K562 (cell line): Measurements from ENCODE around the gene ZNF440. TPM values are rescaled to one million over a fixed set of nuclear protein-coding genes. Genes with fewer than 3 reads are reported as not detected.

ENCODE experiments used
- BHLHE40 ChIP-seq: IDR thresholded peaks from 2 replicates; pipeline ENCODE4 v1.6.1; 2011; ENCODE audit warnings: low read length, improper control_type of control experiment
- CBX1 ChIP-seq: sonication (generic); IDR thresholded peaks from 2 replicates; pipeline ENCODE4 v1.6.1; 2016; ENCODE audit warnings: antibody characterized with exemption, low read depth, mild to moderate bottlenecking
- CCNT2 ChIP-seq: IDR thresholded peaks from 2 replicates; pipeline ENCODE4 v1.6.1; 2011; ENCODE audit warnings: borderline replicate concordance, low read depth, mild to moderate bottlenecking, moderate library complexity, mixed read lengths, low read length; ENCODE audit not compliant: insufficient read length; ENCODE audit errors: extremely low read depth
- MAZ ChIP-seq, 2 experiments: fragments of 450-650 bp in 1 of 2; sonication (generic) in 1 of 2; formaldehyde crosslinking; IDR thresholded peaks in 1 of 2; conservative IDR thresholded peaks in 1 of 2; 2 replicates each; pipeline versions ENCODE4 v1.4.0 to v1.5.0; 2020; ENCODE audit warnings: mild to moderate bottlenecking in 1 of 2, missing genetic modification reagents in 1 of 2
- MYC ChIP-seq, 2 experiments: fragments of 250-450 bp in 1 of 2; sonication (Bioruptor Pico) in 1 of 2; IDR thresholded peaks; 2 replicates each; pipeline versions ENCODE4 v1.5.1 to v1.6.1; 2012 to 2021; ENCODE audit warnings: low read depth in 2 of 2, borderline replicate concordance in 1 of 2, improper control_type of control experiment in 1 of 2, low read length in 1 of 2, mild to moderate bottlenecking in 1 of 2, moderate library complexity in 1 of 2
- NONO ChIP-seq, 2 experiments: fragments of 200-400 bp in 1 of 2; fragments of 450-650 bp in 1 of 2; formaldehyde crosslinking in 1 of 2; IDR thresholded peaks; 2 replicates each; pipeline ENCODE4 v1.6.1; 2017; ENCODE audit warnings: low read depth in 2 of 2, mild to moderate bottlenecking in 2 of 2, moderate library complexity in 2 of 2, low read length in 1 of 2
- POLR2A ChIP-seq: fragments of 450-650 bp; conservative IDR thresholded peaks from 2 replicates; pipeline ENCODE4 v1.6.1; 2016
- RB1 ChIP-seq: fragments of 450-650 bp; IDR thresholded peaks from 2 replicates; pipeline ENCODE4 v1.6.1; 2017; ENCODE audit warnings: low read depth, mild to moderate bottlenecking
- RUNX1 ChIP-seq: sonication (generic); IDR thresholded peaks from 2 replicates; pipeline ENCODE4 v1.6.1; 2016; ENCODE audit warnings: antibody characterized with exemption, low read depth
- SIN3B ChIP-seq: fragments of 450-650 bp; IDR thresholded peaks from 2 replicates; pipeline ENCODE4 v1.6.1; 2017; ENCODE audit warnings: low read depth, mild to moderate bottlenecking, moderate library complexity
- SLC30A9 ChIP-seq: fragments of 250-450 bp; sonication (Bioruptor Pico); IDR thresholded peaks from 2 replicates; pipeline ENCODE4 v1.8.0; 2022; ENCODE audit warnings: mild to moderate bottlenecking, moderate library complexity
- SMARCA4 ChIP-seq: fragments of 450-650 bp; IDR thresholded peaks from 2 replicates; pipeline ENCODE4 v1.6.1; 2016
- SNRNP70 ChIP-seq: fragments of 200-400 bp; formaldehyde crosslinking; optimal IDR thresholded peaks from 2 replicates; pipeline ENCODE3; 2017; ENCODE audit warnings: low read depth, low read length
- SREBF1 ChIP-seq: fragments of 150-350 bp; IDR thresholded peaks from 2 replicates; pipeline ENCODE4 v1.6.1; 2014; ENCODE audit warnings: antibody characterized with exemption, low read depth, low read length, borderline replicate concordance
- SRSF7 ChIP-seq: fragments of 200-400 bp; formaldehyde crosslinking; optimal IDR thresholded peaks from 2 replicates; pipeline ENCODE3; 2017; ENCODE audit warnings: mild to moderate bottlenecking, low read depth, low read length
- ZBTB1 ChIP-seq: sonication (generic); formaldehyde crosslinking; IDR thresholded peaks from 2 replicates; pipeline ENCODE4 v1.8.1; 2023; ENCODE audit warnings: missing genetic modification reagents, low read depth, mild to moderate bottlenecking, borderline replicate concordance
- polyA plus RNA-seq, 8 experiments: library from polyadenylated mRNA; depleted of rRNA in 4 of 8; stranded (reverse) in 5 of 8; unstranded in 3 of 8; fragments of >200 nt; fragmentation: Nextera tagmentation in 2 of 8; fragmentation: Illumina TruSeq in 1 of 8; extraction: Ambion mirVana in 2 of 8; extraction: Trizol in 1 of 8; gene quantifications; 2 replicates each; pipeline versions ENCODE4 v1.2.1 to v1.2.3, GENCODE V29; 2011 to 2014; ENCODE audit warnings: inconsistent platforms in 1 of 8, missing spikeins in 1 of 8
- total RNA-seq, 7 experiments: library from RNA; depleted of rRNA in 6 of 7; stranded (reverse); fragments of >200 nt in 6 of 7; fragmentation: Illumina TruSeq in 2 of 7; extraction: Trizol in 2 of 7; gene quantifications; 2 replicates each; pipeline versions ENCODE4 v1.2.1 to v1.2.3, GENCODE V29; 2011 to 2021; ENCODE audit warnings: low replicate concordance in 1 of 7
- TF ChIP-seq, protein P1 (sequence below), 2 experiments: IDR thresholded peaks; 2 replicates each; pipeline ENCODE4 v1.6.1; 2011; ENCODE audit warnings: borderline replicate concordance in 1 of 2, control low read depth in 1 of 2, low read depth in 1 of 2, low read length in 1 of 2, mild to moderate bottlenecking in 1 of 2, mixed read lengths in 1 of 2, moderate library complexity in 1 of 2; ENCODE audit not compliant: insufficient read depth in 1 of 2, insufficient read length in 1 of 2, poor library complexity in 1 of 2, severe bottlenecking in 1 of 2; ENCODE audit errors: extremely low read depth in 1 of 2
- TF ChIP-seq, protein P2 (sequence below), 2 experiments: IDR thresholded peaks in 1 of 2; conservative IDR thresholded peaks in 1 of 2; 2 replicates each; pipeline ENCODE4 v1.6.1; 2016; ENCODE audit warnings: low read depth in 2 of 2, mild to moderate bottlenecking in 1 of 2, missing compliant biosample characterization in 1 of 2, missing genetic modification characterization in 1 of 2, moderate library complexity in 1 of 2
- TF ChIP-seq, protein P3 (sequence below): sonication (generic); formaldehyde crosslinking; IDR thresholded peaks from 2 replicates; pipeline ENCODE4 v1.4.0; 2020; ENCODE audit warnings: mild to moderate bottlenecking, missing genetic modification reagents

ZNF440 gene
- total and polyA plus RNA-seq, 9 of the 15 experiments (the other 6 are each of a cell fraction or from before 2014, with no cell fraction given), result 5.9 to 32.6 (median 13.4) TPM

DNA sequence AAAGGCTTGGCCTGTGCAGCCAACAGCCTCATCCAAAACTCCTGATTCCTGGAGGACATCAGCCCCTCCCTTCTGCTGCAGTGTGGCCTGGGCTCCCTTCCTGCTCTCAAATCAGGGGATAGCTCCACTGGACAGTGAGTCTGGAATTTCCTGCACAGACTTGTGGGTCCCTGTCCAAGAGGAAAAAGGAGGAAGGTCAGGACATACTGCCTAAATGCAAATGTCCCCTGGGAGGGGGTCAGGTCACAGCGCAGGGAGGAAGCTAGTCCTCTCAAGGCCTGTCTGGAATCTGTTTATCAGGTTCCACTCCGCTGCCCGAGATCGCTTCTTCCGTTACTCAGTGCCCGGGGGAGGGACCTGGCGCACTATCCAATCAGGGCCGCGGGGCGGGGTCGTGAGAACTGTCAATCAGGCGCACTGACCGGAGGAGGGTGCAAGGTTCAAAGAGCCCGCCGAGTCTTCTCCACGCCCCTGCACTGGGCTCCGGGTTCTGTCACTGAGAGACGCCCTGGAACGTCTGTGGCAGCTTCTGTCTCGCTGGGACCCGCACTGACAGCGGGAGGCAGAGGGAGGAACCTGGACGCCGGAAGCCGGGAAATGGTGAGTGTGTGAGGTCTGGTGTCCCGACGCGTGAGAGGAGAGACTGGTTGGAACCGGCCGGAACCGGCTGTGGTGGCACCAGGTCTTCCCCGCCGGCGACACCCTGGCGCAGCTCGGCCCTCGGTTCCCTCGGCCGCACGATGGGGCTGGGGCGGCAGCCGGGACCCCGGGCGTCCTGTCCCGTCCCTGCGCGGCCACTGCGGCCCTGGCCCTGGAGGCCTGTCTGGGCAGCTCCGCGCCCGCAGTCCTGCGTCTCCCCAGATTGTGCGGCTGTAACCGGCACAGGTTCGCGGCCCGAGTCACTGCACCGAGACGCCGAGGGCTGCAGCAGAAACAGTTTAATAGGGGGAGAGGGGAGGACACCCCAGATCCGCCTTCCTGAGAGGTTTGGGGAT is 47.2 kb upstream of the ZNF440 start, which contains the start of gene ZNF441 (continued):
- TF ChIP-seq, protein P1, sequence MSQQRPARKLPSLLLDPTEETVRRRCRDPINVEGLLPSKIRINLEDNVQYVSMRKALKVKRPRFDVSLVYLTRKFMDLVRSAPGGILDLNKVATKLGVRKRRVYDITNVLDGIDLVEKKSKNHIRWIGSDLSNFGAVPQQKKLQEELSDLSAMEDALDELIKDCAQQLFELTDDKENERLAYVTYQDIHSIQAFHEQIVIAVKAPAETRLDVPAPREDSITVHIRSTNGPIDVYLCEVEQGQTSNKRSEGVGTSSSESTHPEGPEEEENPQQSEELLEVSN (IDR thresholded peaks at IDR 0.05; ENCODE audit: borderline replicate concordance in 1 of 2, extremely low read depth in 1 of 2, insufficient read depth in 1 of 2, insufficient read length in 1 of 2, low read depth in 1 of 2, low read length in 1 of 2, poor library complexity in 1 of 2, severe bottlenecking in 1 of 2), result peak; percentile 82 to 86
- TF ChIP-seq RUNX1 (0 out of 2 replicates have a peak, but pooled peaks have one; percentile 23), MAZ (CRISPR knock-in tag; conservative IDR thresholded peaks at IDR 0.05 in 1 of 2, IDR thresholded peaks at IDR 0.05 in 1 of 2) (peak; percentile 50 to 79; a peak in 3 of 4 replicates), BHLHE40 (peak; percentile 63; the same call in 1 of the 2 replicates), SIN3B (peak; percentile 34; the same call in 1 of the 2 replicates), SREBF1 (0 out of 2 replicates have a peak, but pooled peaks have one; percentile 15), CBX1 (peak; percentile 31; the same call in 1 of the 2 replicates), SMARCA4 (no peak; the same call in 1 of the 2 replicates), ZBTB1 (CRISPR knock-in tag) (peak; percentile 77; the same call in 1 of the 2 replicates), POLR2A (peak; percentile 88), MYC (IDR thresholded peaks at IDR 0.05; ENCODE audit: low read depth, low read length) (peak; percentile 84), MYC (CRISPR knock-in tag; IDR thresholded peaks at IDR 0.05; ENCODE audit: borderline replicate concordance, low read depth) (no peak), CCNT2 (peak; percentile 25), SNRNP70 (no peak), RB1 (peak; percentile 60), NONO (IDR thresholded peaks at IDR 0.05; ENCODE audit: low read depth in 2 of 2, low read length in 1 of 2) (peak; percentile 25 to 42; a peak in 2 of 4 replicates), SRSF7 (no peak), SLC30A9 (CRISPR knock-in tag) (no peak)
- TF ChIP-seq, protein P2, sequence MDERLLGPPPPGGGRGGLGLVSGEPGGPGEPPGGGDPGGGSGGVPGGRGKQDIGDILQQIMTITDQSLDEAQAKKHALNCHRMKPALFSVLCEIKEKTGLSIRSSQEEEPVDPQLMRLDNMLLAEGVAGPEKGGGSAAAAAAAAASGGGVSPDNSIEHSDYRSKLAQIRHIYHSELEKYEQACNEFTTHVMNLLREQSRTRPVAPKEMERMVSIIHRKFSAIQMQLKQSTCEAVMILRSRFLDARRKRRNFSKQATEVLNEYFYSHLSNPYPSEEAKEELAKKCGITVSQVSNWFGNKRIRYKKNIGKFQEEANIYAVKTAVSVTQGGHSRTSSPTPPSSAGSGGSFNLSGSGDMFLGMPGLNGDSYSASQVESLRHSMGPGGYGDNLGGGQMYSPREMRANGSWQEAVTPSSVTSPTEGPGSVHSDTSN (CRISPR knock-in tag; IDR thresholded peaks at IDR 0.05; ENCODE audit: low read depth), result peak; percentile 78
- TF ChIP-seq, protein P2 (tag; conservative IDR thresholded peaks at IDR 0.05; ENCODE audit: low read depth), result peak; percentile 97
- TF ChIP-seq, protein P3, sequence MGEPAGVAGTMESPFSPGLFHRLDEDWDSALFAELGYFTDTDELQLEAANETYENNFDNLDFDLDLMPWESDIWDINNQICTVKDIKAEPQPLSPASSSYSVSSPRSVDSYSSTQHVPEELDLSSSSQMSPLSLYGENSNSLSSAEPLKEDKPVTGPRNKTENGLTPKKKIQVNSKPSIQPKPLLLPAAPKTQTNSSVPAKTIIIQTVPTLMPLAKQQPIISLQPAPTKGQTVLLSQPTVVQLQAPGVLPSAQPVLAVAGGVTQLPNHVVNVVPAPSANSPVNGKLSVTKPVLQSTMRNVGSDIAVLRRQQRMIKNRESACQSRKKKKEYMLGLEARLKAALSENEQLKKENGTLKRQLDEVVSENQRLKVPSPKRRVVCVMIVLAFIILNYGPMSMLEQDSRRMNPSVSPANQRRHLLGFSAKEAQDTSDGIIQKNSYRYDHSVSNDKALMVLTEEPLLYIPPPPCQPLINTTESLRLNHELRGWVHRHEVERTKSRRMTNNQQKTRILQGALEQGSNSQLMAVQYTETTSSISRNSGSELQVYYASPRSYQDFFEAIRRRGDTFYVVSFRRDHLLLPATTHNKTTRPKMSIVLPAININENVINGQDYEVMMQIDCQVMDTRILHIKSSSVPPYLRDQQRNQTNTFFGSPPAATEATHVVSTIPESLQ, result 0 out of 2 replicates have a peak, but pooled peaks have one; percentile 67
